Anterior cingulate cortex (tissue), 58 donors: ENCODE data around the gene NRIP3.
"Not testable (repeated sequence)": the region's sequence is repeated elsewhere in the genome, so short reads cannot be mapped to it uniquely, and the experiment has no call there.

Experiments
- DNase-seq, 58 donors: peaks; one replicate each; lab custom pipeline; 2025; lab: John Stamatoyannopoulos, UW

The NRIP3 gene

GRCh38 chr11:8979365-8979764, 24.4 kb downstream of the NRIP3 start:
- not testable (repeated sequence) for DNase-seq

DNA sequence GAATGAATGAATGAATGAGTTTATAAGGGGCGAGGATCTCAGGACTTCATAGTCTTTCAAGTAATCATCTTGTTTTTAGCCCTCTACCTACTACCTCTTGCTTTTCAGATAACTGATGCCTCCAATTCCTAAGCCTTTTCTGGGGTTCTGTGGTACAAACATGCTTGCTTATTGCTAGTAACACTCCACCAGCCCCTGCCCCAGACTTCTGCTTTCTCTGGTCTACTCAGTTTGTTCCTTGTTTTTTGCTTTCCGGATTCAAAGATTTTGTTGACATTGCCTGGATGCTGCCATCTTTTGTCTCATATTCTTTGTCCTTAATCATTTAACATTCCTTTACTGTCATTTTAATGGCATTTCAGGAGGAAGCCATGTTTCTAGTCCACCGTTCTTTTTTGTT, 30.7 kb downstream of the NRIP3 start:
- DNase-seq: no peak

- no peak for DNase-seq
Measured at GRCh38 chr11:8971924-8972316, 31.9 kb downstream of the NRIP3 start.

DNA sequence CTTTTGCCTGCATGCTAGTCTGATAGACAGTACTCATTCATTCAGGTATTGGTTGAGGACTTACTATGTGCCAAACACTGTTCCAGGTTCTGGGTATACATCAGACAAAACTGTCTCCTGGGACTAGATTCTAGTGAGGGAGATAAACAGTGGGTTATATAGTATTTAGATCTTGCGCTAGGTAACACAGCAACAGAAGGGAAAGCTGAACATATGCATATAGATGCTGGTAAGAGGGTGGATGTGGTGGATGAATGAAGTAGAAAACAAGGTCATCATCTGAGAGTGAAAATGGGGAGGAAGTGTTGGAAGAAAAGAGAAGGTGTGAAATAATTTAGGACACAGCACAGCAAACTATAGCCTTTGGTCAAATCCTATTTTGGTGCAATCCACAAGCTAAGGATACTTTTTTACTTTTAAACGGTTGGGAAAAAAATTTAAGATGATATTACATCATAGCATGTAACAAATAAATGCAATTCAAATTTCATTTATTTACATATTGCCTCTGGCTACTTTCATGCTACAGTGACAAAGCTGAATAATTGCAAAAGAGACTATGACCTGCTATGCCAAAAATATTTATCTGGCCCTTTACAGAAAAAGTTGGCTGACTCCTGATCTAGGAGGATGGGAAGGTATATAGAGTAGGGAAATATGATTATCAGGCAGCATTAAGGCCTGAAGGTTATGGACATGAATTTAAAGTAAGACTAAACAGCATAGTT, 32.4 kb downstream of the NRIP3 start:
- no peak for DNase-seq

DNA sequence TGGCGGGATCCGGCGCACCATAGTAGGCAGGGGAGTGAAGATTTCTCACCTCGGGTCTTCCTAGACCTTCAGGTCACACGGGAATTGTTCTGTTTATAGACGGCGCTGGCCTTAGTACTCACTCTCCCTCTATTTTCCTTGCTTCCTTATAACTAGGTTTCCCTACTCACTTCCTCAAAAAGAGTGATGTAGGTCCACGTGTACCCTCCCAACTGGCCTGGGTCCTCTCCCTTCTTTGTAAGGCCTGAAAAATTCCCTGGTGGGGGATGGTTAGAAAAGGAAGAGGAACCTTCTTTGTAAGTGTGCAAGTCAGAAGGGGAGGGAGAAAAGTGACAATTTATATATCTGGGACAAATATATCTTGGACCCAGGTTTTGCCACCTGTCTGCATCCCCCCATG, 36.6 kb downstream of the NRIP3 start:
- no peak for DNase-seq

- peak; percentile 61 to 94 (median 87) for DNase-seq
Measured at GRCh38 chr11:8964324-8965320, 39.2 kb downstream of the NRIP3 start, which contains the start of gene TMEM9B. Gene TMEM9B (minus strand): TSS chr11:8964442. CDS start chr11:8964313, 129 bp downstream.

DNA sequence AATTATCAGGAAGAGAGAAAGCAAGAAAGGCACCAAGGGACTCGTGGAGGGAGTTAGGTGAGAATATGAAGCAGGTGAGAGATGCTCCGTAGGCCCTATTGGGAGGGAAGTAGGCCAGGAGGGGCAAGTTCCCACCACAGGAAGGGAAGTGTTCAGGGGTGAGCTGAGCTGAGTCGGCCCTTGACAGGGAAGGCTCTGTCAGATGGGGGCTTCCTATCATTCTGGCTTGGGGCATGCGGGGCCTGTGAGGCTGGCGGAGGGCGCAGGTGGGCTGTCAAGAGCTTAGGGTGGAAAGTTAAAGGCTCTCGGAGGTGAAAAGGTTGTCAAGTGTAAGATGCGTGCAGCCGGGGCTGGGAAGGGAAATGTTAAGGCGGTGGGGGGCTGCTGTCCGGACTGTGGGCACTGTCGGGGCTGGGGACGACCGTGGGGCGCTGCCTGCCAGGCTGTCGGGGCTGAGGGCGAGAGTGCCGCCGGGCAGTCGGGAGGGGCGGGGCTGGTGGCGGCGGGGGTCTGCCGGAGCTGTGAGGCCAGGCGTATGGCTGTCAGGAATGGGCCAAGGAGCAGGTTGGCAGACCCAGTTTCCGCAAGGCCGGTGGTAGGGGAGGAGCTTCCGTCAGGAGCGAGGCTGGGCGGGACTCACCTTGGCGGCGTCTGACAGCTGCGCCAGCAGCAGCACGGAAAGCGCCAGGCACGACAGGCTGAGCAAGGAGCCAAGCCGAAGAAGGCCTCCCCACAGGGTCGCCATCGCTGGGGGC, 40.1 kb downstream of the NRIP3 start:
- DNase-seq: peak in 37 of 58 donors; percentile 46 to 92 (median 83)

GRCh38 chr11:8962841-8963240, 41.0 kb downstream of the NRIP3 start:
- DNase-seq: no peak

GRCh38 chr11:8961401-8961800, 42.4 kb downstream of the NRIP3 start:
- no peak for DNase-seq

DNA sequence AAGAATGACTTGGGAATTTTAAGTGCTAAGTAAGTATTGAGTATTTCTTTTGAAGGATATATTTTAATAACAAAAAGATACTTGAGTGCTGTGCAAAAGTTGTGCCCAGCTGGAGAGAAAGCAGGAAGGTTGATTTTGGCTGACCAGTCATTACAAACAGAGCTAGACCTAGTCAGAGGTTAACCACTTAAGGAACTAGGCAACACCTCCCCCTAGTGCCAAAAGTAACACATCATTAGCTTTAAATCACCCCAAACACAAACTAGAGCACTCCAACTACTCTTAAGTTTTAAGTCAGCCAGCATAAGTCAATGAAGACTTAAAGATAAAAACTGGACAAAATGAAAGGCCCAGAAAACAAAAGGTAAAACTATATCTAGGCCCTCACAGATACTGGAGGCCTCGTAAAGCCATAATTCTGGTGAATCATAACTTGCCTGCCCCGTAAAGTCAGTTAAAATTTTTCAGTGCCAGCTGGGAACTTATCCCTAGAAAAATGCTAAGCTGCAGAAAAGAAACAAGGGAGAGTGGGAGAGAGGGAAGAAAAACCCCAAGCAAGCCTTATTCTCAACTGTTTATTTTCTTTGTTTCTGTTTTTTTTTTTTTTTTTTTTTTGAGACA, 44.1 kb downstream of the NRIP3 start:
- DNase-seq: peak in 3 of 58 donors; percentile 3 to 23 (median 19)

DNA sequence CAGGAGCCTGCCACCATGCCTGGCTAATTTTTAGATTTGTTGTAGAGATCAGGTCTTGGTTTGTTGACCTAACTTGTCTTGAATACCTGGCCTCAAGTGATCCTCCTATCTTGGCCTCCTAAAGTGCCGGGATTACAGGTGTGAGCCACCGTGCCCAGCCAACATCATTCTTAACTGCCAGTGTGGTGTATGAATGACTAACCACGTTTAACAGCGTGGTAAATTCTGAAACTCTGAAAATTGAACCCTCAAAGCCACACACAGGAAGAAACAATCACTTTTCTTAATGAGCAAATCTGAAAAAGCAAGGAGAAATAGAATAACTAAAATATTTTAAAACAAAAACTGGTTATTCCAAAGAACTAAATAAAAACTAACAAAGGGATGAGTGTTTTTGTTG, 46.9 kb downstream of the NRIP3 start:
- DNase-seq: no peak

DNA sequence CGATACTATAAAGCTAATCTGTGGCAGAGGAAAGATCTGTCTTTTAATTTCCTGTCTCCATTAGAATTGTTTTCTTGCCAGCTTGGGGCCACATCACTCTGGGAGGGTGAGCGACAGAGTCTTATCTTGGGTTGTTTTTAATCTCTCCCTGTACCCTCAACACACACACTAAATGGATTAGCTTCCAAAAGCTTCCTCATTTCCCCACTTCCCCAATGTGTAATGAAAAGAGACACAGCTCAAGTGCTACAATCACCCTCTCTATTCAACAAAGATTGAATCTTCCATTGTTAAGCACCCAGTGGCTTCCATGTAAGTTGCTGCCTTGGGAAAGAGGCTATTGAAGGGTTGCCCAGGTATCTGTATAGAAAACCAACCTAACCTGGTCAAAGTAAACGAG, 54.9 kb downstream of the NRIP3 start:
- DNase-seq: no peak

GRCh38 chr11:8947230-8947943, 56.4 kb downstream of the NRIP3 start:
- no peak for DNase-seq

DNA sequence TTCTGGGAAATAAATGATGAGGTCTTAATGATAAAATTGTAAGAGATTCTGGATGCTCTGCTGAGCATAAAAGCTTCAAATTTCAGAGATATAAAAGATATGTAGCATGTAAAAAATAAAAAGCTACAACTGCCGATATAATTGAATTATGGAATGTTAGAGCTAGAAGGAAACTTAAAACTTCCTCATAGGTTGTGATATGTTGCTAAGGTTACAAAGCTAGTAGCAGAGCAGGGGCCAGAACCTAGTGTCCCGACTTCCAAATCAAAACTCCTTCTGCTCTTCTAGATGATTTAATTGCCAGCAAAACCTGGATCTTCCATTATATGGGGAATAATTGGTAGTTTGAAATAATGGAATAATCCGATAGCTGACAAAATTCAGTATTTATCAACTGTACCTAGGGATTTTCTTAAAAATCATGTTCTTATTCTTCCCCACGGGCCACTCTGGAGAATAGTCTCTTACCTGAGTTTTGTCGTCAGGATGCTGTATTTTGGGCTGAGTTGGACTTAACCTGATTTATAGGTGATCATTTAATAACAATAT, 61.2 kb downstream of the NRIP3 start, which contains the start of gene ASCL3:
Gene ASCL3, minus strand, starts transcription at position 499 of the 549 bp plus-strand sequence. CDS start 4,855 bp downstream, outside the sequence.
- no peak for DNase-seq

GRCh38 chr11:8941341-8942103, 62.3 kb downstream of the NRIP3 start:
- no peak for DNase-seq

DNA sequence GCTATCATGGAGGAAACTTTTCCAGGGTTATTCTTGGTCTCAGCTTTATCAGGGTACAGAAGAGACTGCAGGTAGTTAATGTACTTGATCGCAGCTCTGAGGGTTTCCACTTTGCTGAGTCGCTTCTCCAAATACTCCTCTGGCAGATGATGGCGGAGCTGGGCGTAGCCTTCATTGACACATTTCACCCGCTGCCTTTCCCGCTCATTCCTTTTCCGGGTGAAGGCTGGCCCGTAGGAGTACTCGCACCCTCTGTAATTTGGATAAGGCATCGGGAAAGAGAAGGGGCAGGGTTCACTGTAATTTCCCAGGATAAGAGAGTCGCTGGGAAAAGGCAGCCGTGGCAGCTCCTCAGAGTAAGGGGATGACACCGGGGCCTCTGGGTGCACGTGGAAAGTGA, 66.1 kb downstream of the NRIP3 start:
- no peak for DNase-seq

GRCh38 chr11:8937159-8937558, 66.6 kb downstream of the NRIP3 start:
- DNase-seq: no peak

- DNase-seq: not testable (repeated sequence)
Measured at GRCh38 chr11:8935789-8936188, 68.0 kb downstream of the NRIP3 start.
